Suprapubic skin (tissue), 4 donors: ENCODE measurements around the gene STN1.

ENCODE experiments used
- CTCF ChIP-seq, 2 donors: fragments of 200-600 bp in 1 of 2; fragments of 450-650 bp in 1 of 2; sonication (generic) in 1 of 2; IDR thresholded peaks; one replicate each; pipeline ENCODE4 v1.5.1; 2016 to 2019; ENCODE audit warnings: antibody characterized with exemption in 2 of 2, mild to moderate bottlenecking in 1 of 2, moderate library complexity in 1 of 2
- EP300 ChIP-seq: sonication (generic); formaldehyde crosslinking; IDR thresholded peaks from one replicate; pipeline ENCODE4 v1.6.1; 2017; ENCODE audit warnings: antibody characterized with exemption
- POLR2A ChIP-seq, 2 donors: fragments of 450-650 bp; IDR thresholded peaks; one replicate each; pipeline ENCODE4 v1.6.1; 2017; ENCODE audit warnings: antibody characterized with exemption in 2 of 2, mild to moderate bottlenecking in 2 of 2, moderate library complexity in 2 of 2
- POLR2AphosphoS5 ChIP-seq, 3 donors: sonication (generic); formaldehyde crosslinking; IDR thresholded peaks; one replicate each; pipeline ENCODE4 v1.6.1; 2017; ENCODE audit warnings: antibody characterized with exemption in 3 of 3

DNA sequence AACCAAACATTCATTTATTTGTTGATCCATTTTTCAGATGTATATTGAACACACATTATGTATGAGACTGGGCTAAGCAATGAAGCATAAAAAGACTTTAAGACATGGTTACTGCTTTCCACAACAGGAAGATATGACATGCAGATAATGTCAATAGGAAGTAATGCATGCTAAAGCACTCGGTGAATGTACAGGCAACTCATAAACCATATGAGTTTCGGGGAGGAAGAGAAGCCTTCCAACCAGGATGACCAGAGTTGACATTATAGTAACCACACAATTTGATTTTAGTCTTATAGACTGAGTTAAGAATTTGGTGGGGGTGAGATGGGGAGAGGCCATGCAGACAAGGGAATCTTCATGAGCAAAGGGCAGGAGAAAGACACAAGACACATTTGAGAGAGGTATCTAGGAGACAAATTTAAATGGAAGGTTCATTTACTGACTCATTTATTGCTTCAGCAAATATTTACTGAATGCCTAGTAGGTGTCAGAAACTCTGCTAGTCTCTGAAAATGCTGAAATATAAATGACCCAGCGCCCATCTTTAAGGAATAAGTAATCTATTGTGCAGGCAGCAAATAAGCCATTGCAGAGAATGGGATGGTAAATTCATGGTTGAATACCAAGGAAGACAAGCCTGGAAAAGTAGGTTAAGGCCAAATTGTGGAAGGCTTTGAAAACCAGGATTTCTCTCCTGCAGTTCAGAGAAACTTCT, 30.0 kb upstream of the STN1 start:
- TF ChIP-seq EP300 (no peak), POLR2A (IDR thresholded peaks at IDR 0.05) (no peak), POLR2AphosphoS5 (IDR thresholded peaks at IDR 0.05) (no peak), CTCF (IDR thresholded peaks at IDR 0.05) (no peak)
